A549 (cell line): ENCODE results near the gene PODXL2. TPM values are rescaled to one million over a fixed set of nuclear protein-coding genes. Genes with fewer than 3 reads are reported as not detected.

ENCODE experiments used
- ATAC-seq, 2 experiments: fragments of 200-7000 bp in 1 of 2; fragments of >200 bp in 1 of 2; cut with Nextera tagmentation in 1 of 2; cut with Tn5 transposase in 1 of 2; 3 replicates each; pipeline versions ENCODE4 v1.8.0 to v1.9.1; 2018 to 2020; ENCODE audit warnings: mild to moderate bottlenecking in 1 of 2, moderate library complexity in 1 of 2
- CTCF ChIA-PET: fragments of 300-600 bp; sonication (Branson Sonifier 250); formaldehyde crosslinking; extraction: SDS; loops from one replicate; lab custom pipeline; 2021; ENCODE audit warnings: antibody characterized with exemption, inconsistent platforms; lab: Yijun Ruan, JAX
- POLR2A ChIA-PET: fragments of 350-600 bp; formaldehyde crosslinking; extraction: SDS; loops from one replicate; lab custom pipeline; 2021; ENCODE audit warnings: antibody characterized with exemption, inconsistent platforms; lab: Yijun Ruan, JAX
- DNase-seq, 2 experiments: peaks; one replicate each; pipeline versions ENCODE4 v3.0.0 to v3.0.0-alpha.2; 2011 to 2016; ENCODE audit warnings: low read depth in 1 of 2, low spot score in 1 of 2
- FAIRE-seq: peaks from 2 replicates; lab custom pipeline; 2011; peaks lifted over from hg19 to GRCh38; lab: Jason Lieb, UNC
- H3K27ac ChIP-seq, 2 experiments: fragments of >200 bp; sonication (Bioruptor Twin); formaldehyde crosslinking; 3 replicates each; pipeline ENCODE4 v1.5.1; 2016 to 2017
- H3K4me1 ChIP-seq: fragments of >200 bp; sonication (Bioruptor Twin); formaldehyde crosslinking; 3 replicates; pipeline ENCODE4 v1.6.1; 2016
- H3K4me2 ChIP-seq: fragments of >200 bp; sonication (Bioruptor Twin); formaldehyde crosslinking; 3 replicates; pipeline ENCODE4 v1.6.1; 2016
- H3K4me3 ChIP-seq: fragments of >200 bp; sonication (Bioruptor Twin); formaldehyde crosslinking; 3 replicates; pipeline ENCODE4 v1.5.1; 2016
- H3K9me3 ChIP-seq: fragments of >200 bp; sonication (Bioruptor Twin); formaldehyde crosslinking; 3 replicates; pipeline ENCODE4 v1.6.1; 2016
- BHLHE40 ChIP-seq: IDR thresholded peaks from 2 replicates; pipeline ENCODE4 v1.6.1; 2012; ENCODE audit warnings: low read depth, low read length, inconsistent platforms
- CEBPB ChIP-seq, 2 experiments: fragments of >200 bp in 1 of 2; sonication (Bioruptor Twin) in 1 of 2; formaldehyde crosslinking in 1 of 2; IDR thresholded peaks; 2 replicates each; pipeline ENCODE4 v1.6.1; 2012 to 2016
- CHD2 ChIP-seq: fragments of 150-350 bp; IDR thresholded peaks from 2 replicates; pipeline ENCODE4 v1.6.1; 2014; ENCODE audit warnings: low read length; ENCODE audit not compliant: partially characterized antibody
- CHD4 ChIP-seq: fragments of 200-600 bp; sonication (generic); IDR thresholded peaks from 2 replicates; pipeline ENCODE4 v1.6.1; 2016; ENCODE audit warnings: antibody characterized with exemption, mild to moderate bottlenecking, borderline replicate concordance
- EHMT2 ChIP-seq: fragments of 200-600 bp; sonication (generic); IDR thresholded peaks from 2 replicates; pipeline ENCODE4 v1.6.1; 2016; ENCODE audit warnings: antibody characterized with exemption, low read depth, mild to moderate bottlenecking, moderate library complexity
- ESRRA ChIP-seq: fragments of 150-350 bp; IDR thresholded peaks from 2 replicates; pipeline ENCODE4 v1.6.1; 2014; ENCODE audit warnings: mild to moderate bottlenecking, low read length, borderline replicate concordance
- FOSB ChIP-seq: fragments of 250-450 bp; sonication (Bioruptor Pico); IDR thresholded peaks from 2 replicates; pipeline ENCODE4 v1.5.0; 2020; ENCODE audit warnings: mild to moderate bottlenecking, moderate library complexity
- FOSL2 ChIP-seq, 2 experiments: fragments of 450-650 bp in 1 of 2; fragments of >200 bp in 1 of 2; sonication (Bioruptor Twin) in 1 of 2; formaldehyde crosslinking; IDR thresholded peaks; 2 replicates each; pipeline versions ENCODE4 v1.5.0 to v1.6.1; 2016 to 2020; ENCODE audit warnings: mild to moderate bottlenecking in 1 of 2, moderate library complexity in 1 of 2
- FOXS1 ChIP-seq: fragments of 250-450 bp; sonication (Bioruptor Pico); IDR thresholded peaks from 2 replicates; pipeline ENCODE4 v1.5.0; 2020; ENCODE audit warnings: mild to moderate bottlenecking, moderate library complexity
- HDAC2 ChIP-seq: fragments of 200-600 bp; sonication (generic); IDR thresholded peaks from 2 replicates; pipeline ENCODE4 v1.6.1; 2016
- HOXB13 ChIP-seq: fragments of 250-450 bp; sonication (Bioruptor Pico); IDR thresholded peaks from 2 replicates; pipeline ENCODE4 v1.5.0; 2020; ENCODE audit warnings: low read depth, mild to moderate bottlenecking, moderate library complexity
- KDM5A ChIP-seq: fragments of 200-600 bp; sonication (generic); IDR thresholded peaks from 2 replicates; pipeline ENCODE4 v1.6.1; 2016; ENCODE audit warnings: antibody characterized with exemption, mild to moderate bottlenecking
- MAZ ChIP-seq: fragments of 150-350 bp; IDR thresholded peaks from 2 replicates; pipeline ENCODE4 v1.6.1; 2014; ENCODE audit warnings: antibody characterized with exemption, low read depth, low read length, borderline replicate concordance
- MYC ChIP-seq: IDR thresholded peaks from 2 replicates; pipeline ENCODE4 v1.6.1; 2012; ENCODE audit warnings: mild to moderate bottlenecking, inconsistent platforms, low read length, improper control_type of control experiment, borderline replicate concordance
- NFE2L2 ChIP-seq: fragments of 150-350 bp; conservative IDR thresholded peaks from 2 replicates; pipeline ENCODE4 v1.6.1; 2014; ENCODE audit warnings: low read length
- NPAS2 ChIP-seq: fragments of 250-450 bp; sonication (Bioruptor Pico); IDR thresholded peaks from 2 replicates; pipeline ENCODE4 v1.8.0; 2022; ENCODE audit warnings: mild to moderate bottlenecking, moderate library complexity, borderline replicate concordance
- PHF8 ChIP-seq: fragments of 200-600 bp; sonication (generic); IDR thresholded peaks from 2 replicates; pipeline ENCODE4 v1.6.1; 2016; ENCODE audit warnings: low read depth, mild to moderate bottlenecking, antibody characterized with exemption, moderate library complexity, borderline replicate concordance
- POLR2A ChIP-seq: IDR thresholded peaks from 2 replicates; pipeline ENCODE4 v1.6.1; 2012; ENCODE audit warnings: mild to moderate bottlenecking, low read length
- POLR2AphosphoS2 ChIP-seq: conservative IDR thresholded peaks from 2 replicates; pipeline ENCODE4 v1.6.1; 2012; ENCODE audit warnings: low read length, improper control_type of control experiment, inconsistent platforms
- RAD21 ChIP-seq, 2 experiments: fragments of >200 bp in 1 of 2; sonication (Bioruptor Twin) in 1 of 2; formaldehyde crosslinking in 1 of 2; IDR thresholded peaks in 1 of 2; conservative IDR thresholded peaks in 1 of 2; 2 replicates in 1 of 2; 3 replicates in 1 of 2; pipeline ENCODE4 v1.6.1; 2012 to 2018; ENCODE audit warnings: inconsistent platforms in 1 of 2
- RARB ChIP-seq: fragments of 250-450 bp; sonication (Bioruptor Pico); IDR thresholded peaks from 2 replicates; pipeline ENCODE4 v1.8.0; 2021; ENCODE audit warnings: mild to moderate bottlenecking, moderate library complexity
- SMC3 ChIP-seq: fragments of >200 bp; sonication (Bioruptor Twin); formaldehyde crosslinking; IDR thresholded peaks from 3 replicates; pipeline ENCODE4 v1.6.1; 2018; ENCODE audit warnings: inconsistent platforms
- TP53 ChIP-seq: fragments of 250-450 bp; sonication (Bioruptor Pico); IDR thresholded peaks from 2 replicates; pipeline ENCODE4 v1.5.0; 2021; ENCODE audit warnings: mild to moderate bottlenecking, moderate library complexity
- ZFP36 ChIP-seq: fragments of 450-650 bp; IDR thresholded peaks from 2 replicates; pipeline ENCODE4 v1.6.1; 2014; ENCODE audit warnings: borderline replicate concordance; ENCODE audit not compliant: partially characterized antibody
- WGBS: methylation state at CpG from one replicate; pipeline ENCODE4 v1.1.6; 2017; ENCODE audit errors: missing lambda C conversion rate; 5-methylcytosine and 5-hydroxymethylcytosine counted together
- polyA plus RNA-seq, 4 experiments: library from polyadenylated mRNA; depleted of rRNA in 3 of 4; stranded (reverse); fragments of >200 nt; fragmentation: RNase III in 1 of 4; extraction: RNeasy Plus Mini Kit Qiagen cat#74134 plus additional on column Dnase treatment in 1 of 4; gene quantifications; 2 replicates in 3 of 4; 3 replicates in 1 of 4; pipeline ENCODE4 v1.2.3, GENCODE V29; 2011 to 2017
- TF ChIP-seq, protein P1 (sequence below): fragments of >200 bp; sonication (Bioruptor Twin); formaldehyde crosslinking; IDR thresholded peaks from 3 replicates; pipeline ENCODE4 v1.5.1; 2016
- TF ChIP-seq, protein P2 (sequence below): fragments of 250-450 bp; sonication (Bioruptor Pico); IDR thresholded peaks from 2 replicates; pipeline ENCODE4 v1.5.0; 2021; ENCODE audit warnings: mild to moderate bottlenecking, moderate library complexity, borderline replicate concordance
- TF ChIP-seq, protein P3 (sequence below): IDR thresholded peaks from 2 replicates; pipeline ENCODE4 v1.6.1; 2012
- TF ChIP-seq, protein P4 (sequence below): fragments of >200 bp; sonication (Bioruptor Twin); formaldehyde crosslinking; IDR thresholded peaks from 3 replicates; pipeline ENCODE4 v1.6.1; 2016
- TF ChIP-seq, protein P5 (sequence below): fragments of 250-450 bp; sonication (Bioruptor Pico); IDR thresholded peaks from 2 replicates; pipeline ENCODE4 v1.5.0; 2020; ENCODE audit warnings: low read depth, mild to moderate bottlenecking, moderate library complexity
- TF ChIP-seq, protein P6 (sequence below): fragments of 150-350 bp; IDR thresholded peaks from 2 replicates; pipeline ENCODE4 v1.6.1; 2014; ENCODE audit warnings: low read depth, mild to moderate bottlenecking, low read length

Gene PODXL2
- polyA plus RNA-seq, 2 of the 4 experiments (the other 2 are of a cell fraction), result 4.2 to 5.5 TPM

DNA sequence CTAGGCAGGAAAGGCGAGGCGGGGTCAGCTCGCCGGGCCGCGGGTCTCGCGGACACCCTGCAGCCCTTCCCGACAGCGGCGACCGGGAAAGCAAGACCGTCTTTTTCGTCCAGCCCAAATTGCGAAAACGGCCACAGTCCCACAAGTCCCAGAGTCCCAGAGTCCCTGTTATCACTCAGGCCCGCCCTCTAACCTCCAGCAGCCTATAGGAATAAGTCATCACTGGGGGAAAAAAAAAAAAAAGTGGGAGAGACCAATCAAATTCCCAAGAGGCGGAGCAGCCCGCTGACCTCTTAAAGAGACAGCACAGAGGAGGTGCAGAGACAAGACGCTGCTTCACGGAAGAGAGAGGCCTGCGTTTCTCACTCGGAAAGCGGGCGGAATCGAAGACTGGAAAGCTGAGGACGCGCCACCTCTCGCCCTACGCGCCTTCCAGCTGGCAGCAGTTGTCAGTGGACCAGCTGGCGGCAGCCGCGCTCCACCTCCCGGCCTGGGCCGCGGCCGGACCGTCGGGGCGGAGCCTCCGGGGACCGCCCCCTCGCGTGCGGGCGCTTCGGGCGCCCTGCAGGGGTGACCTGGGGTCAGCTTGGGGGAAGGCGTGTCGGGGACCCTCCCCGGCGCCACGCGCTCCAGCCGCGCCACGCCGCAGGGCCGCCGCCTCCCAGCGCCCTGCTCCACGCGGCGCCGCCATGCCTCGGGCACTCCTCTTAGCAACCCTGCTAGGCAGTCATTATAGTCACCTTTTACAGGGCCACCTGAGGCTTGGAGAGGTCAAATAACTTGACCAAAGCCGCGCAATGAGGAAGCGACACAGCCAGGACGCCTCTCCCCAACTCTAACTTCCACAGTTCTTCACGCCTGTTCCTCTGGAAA, 38.2 kb upstream of the PODXL2 start, which contains the start of gene TPRA1:
TPRA1 (minus strand) TSS at position 141 of the 873 bp plus-strand sequence. CDS start 10,587 bp downstream, outside the sequence.
- peak; percentile 82 to 92 for ATAC-seq
- POLR2A ChIA-PET, result interaction anchor here (0.6 to 0.7 kb wide), 3 partner anchors 103 to 680 kb away, joined by 3 to 4 read pairs (median 4); no protein-coding TSS in a partner anchor
- TF ChIP-seq BHLHE40, result peak; percentile 65; the same call in 1 of the 2 replicates
- peak; percentile 30; the same call in 1 of the 2 replicates for TF ChIP-seq PHF8
- TF ChIP-seq ESRRA, result no peak
- no peak for TF ChIP-seq RARB (CRISPR knock-in tag)
- TF ChIP-seq NFE2L2, result no peak
- TF ChIP-seq KDM5A, result peak; percentile 57; the same call in 1 of the 2 replicates
- TF ChIP-seq, protein P1, sequence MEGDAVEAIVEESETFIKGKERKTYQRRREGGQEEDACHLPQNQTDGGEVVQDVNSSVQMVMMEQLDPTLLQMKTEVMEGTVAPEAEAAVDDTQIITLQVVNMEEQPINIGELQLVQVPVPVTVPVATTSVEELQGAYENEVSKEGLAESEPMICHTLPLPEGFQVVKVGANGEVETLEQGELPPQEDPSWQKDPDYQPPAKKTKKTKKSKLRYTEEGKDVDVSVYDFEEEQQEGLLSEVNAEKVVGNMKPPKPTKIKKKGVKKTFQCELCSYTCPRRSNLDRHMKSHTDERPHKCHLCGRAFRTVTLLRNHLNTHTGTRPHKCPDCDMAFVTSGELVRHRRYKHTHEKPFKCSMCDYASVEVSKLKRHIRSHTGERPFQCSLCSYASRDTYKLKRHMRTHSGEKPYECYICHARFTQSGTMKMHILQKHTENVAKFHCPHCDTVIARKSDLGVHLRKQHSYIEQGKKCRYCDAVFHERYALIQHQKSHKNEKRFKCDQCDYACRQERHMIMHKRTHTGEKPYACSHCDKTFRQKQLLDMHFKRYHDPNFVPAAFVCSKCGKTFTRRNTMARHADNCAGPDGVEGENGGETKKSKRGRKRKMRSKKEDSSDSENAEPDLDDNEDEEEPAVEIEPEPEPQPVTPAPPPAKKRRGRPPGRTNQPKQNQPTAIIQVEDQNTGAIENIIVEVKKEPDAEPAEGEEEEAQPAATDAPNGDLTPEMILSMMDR, result 0 out of 3 replicates have a peak, but pooled peaks have one; percentile 21
- no peak for TF ChIP-seq FOSB (CRISPR knock-in tag)
- TF ChIP-seq NPAS2 (CRISPR knock-in tag), result no peak
- TF ChIP-seq, protein P2, sequence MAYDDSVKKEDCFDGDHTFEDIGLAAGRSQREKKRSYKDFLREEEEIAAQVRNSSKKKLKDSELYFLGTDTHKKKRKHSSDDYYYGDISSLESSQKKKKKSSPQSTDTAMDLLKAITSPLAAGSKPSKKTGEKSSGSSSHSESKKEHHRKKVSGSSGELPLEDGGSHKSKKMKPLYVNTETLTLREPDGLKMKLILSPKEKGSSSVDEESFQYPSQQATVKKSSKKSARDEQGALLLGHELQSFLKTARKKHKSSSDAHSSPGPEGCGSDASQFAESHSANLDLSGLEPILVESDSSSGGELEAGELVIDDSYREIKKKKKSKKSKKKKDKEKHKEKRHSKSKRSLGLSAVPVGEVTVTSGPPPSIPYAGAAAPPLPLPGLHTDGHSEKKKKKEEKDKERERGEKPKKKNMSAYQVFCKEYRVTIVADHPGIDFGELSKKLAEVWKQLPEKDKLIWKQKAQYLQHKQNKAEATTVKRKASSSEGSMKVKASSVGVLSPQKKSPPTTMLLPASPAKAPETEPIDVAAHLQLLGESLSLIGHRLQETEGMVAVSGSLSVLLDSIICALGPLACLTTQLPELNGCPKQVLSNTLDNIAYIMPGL (CRISPR knock-in tag), result no peak
- TF ChIP-seq POLR2AphosphoS2, result no peak
- peak; percentile 89 for TF ChIP-seq MYC
- peak in 1 of 2 experiments; percentile 55; a peak in 4 of 5 replicates for TF ChIP-seq RAD21 (conservative IDR thresholded peaks at IDR 0.05 in 1 of 2, IDR thresholded peaks at IDR 0.05 in 1 of 2)
- TF ChIP-seq EHMT2, result no peak
- TF ChIP-seq, protein P3, sequence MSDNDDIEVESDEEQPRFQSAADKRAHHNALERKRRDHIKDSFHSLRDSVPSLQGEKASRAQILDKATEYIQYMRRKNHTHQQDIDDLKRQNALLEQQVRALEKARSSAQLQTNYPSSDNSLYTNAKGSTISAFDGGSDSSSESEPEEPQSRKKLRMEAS, result peak; percentile 52; the same call in 1 of the 2 replicates
- TF ChIP-seq, protein P4, sequence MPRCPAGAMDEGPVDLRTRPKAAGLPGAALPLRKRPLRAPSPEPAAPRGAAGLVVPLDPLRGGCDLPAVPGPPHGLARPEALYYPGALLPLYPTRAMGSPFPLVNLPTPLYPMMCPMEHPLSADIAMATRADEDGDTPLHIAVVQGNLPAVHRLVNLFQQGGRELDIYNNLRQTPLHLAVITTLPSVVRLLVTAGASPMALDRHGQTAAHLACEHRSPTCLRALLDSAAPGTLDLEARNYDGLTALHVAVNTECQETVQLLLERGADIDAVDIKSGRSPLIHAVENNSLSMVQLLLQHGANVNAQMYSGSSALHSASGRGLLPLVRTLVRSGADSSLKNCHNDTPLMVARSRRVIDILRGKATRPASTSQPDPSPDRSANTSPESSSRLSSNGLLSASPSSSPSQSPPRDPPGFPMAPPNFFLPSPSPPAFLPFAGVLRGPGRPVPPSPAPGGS, result no peak
- TF ChIP-seq POLR2A, result peak; percentile 41
- TF ChIP-seq HDAC2, result no peak
- TF ChIP-seq, protein P5, sequence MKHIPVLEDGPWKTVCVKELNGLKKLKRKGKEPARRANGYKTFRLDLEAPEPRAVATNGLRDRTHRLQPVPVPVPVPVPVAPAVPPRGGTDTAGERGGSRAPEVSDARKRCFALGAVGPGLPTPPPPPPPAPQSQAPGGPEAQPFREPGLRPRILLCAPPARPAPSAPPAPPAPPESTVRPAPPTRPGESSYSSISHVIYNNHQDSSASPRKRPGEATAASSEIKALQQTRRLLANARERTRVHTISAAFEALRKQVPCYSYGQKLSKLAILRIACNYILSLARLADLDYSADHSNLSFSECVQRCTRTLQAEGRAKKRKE, result peak; percentile 71; the same call in 1 of the 2 replicates
- no peak for TF ChIP-seq HOXB13 (CRISPR knock-in tag)
- no peak for TF ChIP-seq CHD2
- TF ChIP-seq FOXS1 (CRISPR knock-in tag), result no peak
- TF ChIP-seq CHD4, result no peak
- TF ChIP-seq MAZ, result no peak
- TF ChIP-seq, protein P6, sequence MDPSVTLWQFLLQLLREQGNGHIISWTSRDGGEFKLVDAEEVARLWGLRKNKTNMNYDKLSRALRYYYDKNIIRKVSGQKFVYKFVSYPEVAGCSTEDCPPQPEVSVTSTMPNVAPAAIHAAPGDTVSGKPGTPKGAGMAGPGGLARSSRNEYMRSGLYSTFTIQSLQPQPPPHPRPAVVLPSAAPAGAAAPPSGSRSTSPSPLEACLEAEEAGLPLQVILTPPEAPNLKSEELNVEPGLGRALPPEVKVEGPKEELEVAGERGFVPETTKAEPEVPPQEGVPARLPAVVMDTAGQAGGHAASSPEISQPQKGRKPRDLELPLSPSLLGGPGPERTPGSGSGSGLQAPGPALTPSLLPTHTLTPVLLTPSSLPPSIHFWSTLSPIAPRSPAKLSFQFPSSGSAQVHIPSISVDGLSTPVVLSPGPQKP, result no peak
- no peak for TF ChIP-seq ZFP36
- no peak for TF ChIP-seq SMC3
- TF ChIP-seq FOSL2 (IDR thresholded peaks at IDR 0.05), result no peak
- no peak; the same call in 1 of the 2 replicates for TF ChIP-seq FOSL2 (CRISPR knock-in tag; IDR thresholded peaks at IDR 0.05)
- peak; percentile 30 to 56; a peak in 1 of 4 replicates for TF ChIP-seq CEBPB (IDR thresholded peaks at IDR 0.05)
- no peak for TF ChIP-seq TP53 (CRISPR knock-in tag)

More for the DNA sequence above, 38.2 kb upstream of the PODXL2 start, which contains the start of gene TPRA1:
- Histone ChIP-seq H3K27ac (peak within 1 kb of the TSS; percentile 90 to 96), H3K4me1 (peaks cover 20% of the 10 kb centered on the region), H3K4me3 (peak within 1 kb of the TSS; percentile 92), H3K4me2 (peak within 1 kb of the TSS; percentile 94), H3K9me3 (no peaks in the 10 kb centered on the region)
- DNase-seq (peak; percentile 91 to 96), FAIRE-seq (no peak)
- 0% methylated on average over 29 of the region's 72 CpGs for WGBS
- CTCF ChIA-PET, result interaction anchor here (0.6 to 9.3 kb wide), 7 partner anchors 16 to 1051 kb away, joined by 3 to 64 read pairs (median 3); partner anchors contain the start of gene PLXNA1
